Astrocyte (in vitro differentiated cells and primary cell): ENCODE results near the gene ANKLE2.

Experiments used
- CTCF ChIP-seq: IDR thresholded peaks from 2 replicates; pipeline ENCODE4 v1.5.1; 2011; ENCODE audit warnings: low read depth, mild to moderate bottlenecking, inconsistent platforms, low read length, moderate library complexity; ENCODE audit not compliant: insufficient read depth
- EZH2 ChIP-seq: IDR thresholded peaks from 2 replicates; pipeline ENCODE4 v1.6.1; 2012; ENCODE audit warnings: mild to moderate bottlenecking, low read length, inconsistent platforms; ENCODE audit not compliant: insufficient read depth

GRCh38 chr12:132764231-132764630 lies 2.6 kb upstream of the ANKLE2 start:
- TF ChIP-seq CTCF (no peak), EZH2 (no peak)
